NCI-H526 treated with DMSO at 0.1 percent for 48 hours (cell line): Measurements from ENCODE around the gene ACOX3.

Source experiments
- DNase-seq: peaks from one replicate; lab custom pipeline; 2025; lab: John Stamatoyannopoulos, UW

The ACOX3 gene

GRCh38 chr4:8404791-8405515 is 35.6 kb downstream of the ACOX3 start:
- DNase-seq, result no peak

DNA sequence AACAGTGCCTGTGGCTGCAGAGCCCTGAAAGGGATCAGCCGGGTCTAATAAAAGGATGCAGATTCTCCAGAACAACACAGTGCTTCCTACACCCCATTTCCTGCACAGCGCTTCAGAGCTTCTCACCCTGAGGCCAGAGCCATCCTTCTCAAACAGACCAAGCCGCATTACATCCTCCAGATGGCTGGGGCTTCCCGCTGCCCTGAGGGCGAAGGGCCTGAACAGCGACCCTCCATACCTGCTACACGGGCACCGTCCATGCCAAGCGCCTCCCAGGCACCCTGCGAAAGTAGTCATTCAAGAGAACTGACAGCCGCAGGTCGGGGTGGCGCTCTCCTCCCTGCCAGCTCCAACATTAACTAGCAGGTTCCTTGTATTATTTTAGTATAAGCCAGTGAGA is 36.5 kb downstream of the ACOX3 start:
- no peak for DNase-seq

- peak; percentile 11 for DNase-seq
These were observed 37.3 kb downstream of the ACOX3 start for GRCh38 chr4:8403173-8403753.

DNA sequence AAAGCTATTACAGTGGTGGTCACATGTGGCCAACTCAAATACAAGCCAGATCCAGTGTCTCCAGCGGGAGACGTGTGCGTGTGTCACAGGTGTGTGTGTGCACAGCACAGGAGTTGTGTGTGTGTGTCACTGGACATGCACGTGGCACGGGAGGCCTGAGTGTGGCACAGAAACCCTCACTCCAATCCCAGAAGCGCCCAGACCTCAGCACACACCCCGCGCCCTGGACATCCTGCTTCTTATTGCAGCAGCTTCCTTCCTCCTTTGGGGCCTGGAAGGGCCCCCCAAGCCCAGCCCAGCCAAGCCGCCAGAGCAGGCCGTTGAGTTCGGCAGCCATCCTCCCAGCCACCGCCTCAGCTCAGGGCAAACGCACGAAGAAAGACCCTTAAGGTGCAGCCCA is 37.9 kb downstream of the ACOX3 start:
- DNase-seq, result no peak

GRCh38 chr4:8402181-8402597 is 38.3 kb downstream of the ACOX3 start:
- no peak for DNase-seq

DNA sequence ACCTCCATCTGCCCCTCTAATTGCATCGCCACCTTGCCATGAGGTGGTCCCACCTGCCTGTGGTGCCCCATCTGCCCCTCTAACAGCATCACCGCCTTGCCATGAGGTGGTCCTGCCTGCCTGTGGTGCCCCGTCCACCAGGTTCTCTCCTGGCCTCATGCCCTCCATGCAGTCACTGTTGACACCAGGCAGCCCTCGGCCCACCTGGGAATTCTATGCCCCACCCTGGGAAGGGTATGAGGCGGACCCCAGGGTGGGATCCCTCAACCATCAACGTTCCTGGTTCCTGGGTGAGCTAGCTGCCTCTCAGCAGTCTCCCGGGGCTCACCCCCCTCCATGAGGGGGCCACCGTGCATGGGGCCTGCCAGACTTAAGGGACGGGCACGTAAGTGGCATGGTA is 38.9 kb downstream of the ACOX3 start:
- no peak for DNase-seq

DNA sequence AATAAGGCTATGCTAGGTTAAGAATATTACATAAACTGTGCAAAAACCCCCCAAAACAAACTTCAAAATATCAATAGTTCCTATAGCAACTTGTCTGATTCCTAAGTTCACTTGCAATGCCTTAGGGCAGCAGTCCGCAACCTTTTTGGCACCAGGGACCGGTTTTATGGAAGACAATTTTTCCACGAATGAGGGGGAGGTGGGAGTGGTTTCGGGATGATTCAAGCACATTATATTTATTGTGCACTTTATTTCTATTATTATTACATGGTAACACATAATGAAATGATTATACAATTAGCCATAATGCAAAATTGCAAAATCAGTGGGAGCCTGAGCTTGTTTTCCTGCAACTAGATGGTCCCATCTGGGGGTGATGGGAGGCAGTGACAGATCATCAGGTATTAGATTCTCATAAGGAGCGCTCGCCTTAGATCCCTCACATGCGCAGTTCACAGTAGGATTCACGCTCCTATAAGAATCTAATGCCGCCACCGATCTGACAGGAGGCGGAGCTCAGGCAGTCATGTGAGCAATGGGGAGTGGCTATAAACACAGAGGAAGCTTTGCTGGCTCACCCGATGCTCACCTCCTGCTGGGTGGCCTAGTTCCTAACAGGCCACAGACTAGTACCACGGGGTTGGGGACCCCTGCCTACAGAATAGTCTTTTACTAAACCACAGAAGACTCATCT is 39.7 kb downstream of the ACOX3 start:
- DNase-seq, result no peak

GRCh38 chr4:8399298-8399697 is 41.2 kb downstream of the ACOX3 start:
- no peak for DNase-seq

DNA sequence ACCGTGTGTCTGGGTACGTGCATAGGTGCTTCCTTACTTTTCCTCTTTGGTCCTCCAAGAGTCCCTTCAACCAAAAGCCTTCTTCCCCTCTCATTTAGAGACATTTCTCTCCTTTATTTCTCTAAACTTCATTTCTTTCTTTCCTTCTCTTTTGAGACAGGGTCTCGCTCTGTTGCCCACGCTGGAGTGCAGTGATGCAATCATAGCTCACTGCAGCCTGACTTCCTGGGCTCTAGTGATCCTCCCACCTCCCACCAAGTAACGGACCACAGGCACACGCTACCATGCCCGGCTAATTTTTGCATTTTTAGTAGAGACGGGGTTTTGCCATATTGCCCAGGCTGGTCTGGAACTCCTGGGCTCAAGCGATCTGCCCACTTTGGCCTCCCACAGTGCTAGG is 42.2 kb downstream of the ACOX3 start:
- DNase-seq, result no peak

DNA sequence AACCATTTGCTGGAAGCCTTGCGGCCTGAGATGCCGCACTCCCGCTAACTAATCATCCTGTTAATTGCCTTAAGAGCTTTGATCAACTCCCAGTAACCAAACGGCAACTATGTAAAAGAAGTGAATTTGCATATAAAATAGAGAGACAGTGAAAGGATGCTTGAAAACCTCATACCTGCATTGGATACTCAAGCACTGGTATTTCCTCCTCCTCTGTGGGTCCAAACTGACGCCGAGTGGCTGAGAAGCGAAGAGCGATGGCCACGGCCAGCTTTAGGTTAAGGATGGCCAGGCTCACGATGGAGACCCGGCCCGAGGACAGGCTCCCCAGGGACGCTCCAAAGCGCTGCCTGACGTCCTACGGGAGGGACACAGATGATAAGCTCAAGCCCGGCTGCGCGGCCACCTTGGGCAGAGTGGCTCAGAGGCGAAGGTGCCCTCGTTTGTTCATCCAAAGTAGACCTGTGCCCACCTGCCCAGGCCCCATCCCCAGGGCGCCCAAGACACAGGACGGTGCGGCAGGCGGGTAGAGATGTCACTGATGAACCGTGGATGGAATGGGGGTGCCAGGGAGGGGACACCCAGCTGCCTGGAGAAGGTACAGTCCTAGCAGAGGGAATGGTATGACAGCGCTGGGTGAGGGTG is 43.6 kb downstream of the ACOX3 start:
- peak; percentile 22 for DNase-seq

- no peak for DNase-seq
These were observed 44.8 kb downstream of the ACOX3 start for GRCh38 chr4:8395504-8396296.

DNA sequence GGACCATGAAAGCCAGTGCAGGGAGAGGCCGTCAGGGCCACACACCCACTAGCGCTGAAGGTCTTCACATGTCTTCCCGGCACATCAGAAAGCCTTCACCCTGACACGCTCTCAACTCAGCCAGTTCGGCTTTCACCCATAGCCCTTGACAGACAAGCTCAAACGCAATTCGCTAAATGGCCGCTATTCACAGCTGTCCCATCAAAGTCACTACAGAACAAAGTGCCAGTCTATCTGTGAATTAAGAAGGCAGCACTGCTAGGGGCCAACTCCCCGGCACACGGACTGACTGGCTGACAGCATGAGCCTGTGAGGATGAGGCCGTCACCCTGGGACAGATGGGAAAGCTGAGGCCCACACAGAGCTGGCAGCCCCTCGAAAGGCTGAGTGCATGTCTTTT is 45.7 kb downstream of the ACOX3 start:
- DNase-seq, result no peak

DNA sequence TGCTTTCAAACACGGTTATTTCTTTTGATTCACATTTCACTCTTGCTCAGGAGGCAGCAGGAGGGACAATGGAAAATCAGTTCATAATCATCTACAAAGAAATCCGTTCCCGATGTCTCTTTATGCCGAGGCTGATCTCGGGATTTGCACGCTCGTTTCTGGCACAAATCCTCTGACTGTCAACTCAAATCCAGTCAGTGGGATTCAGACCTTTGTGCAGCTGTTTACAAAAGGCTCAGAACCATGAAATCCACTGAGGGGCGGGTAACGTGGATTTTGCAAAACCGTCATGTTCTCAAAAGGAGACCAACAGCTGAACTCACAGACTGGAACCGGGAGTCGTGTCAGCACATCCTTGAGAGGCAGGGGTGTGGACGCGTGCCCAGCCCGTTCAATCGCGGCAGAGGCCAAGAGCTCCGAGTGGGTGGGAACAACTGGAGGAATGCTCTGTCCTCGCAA is 46.4 kb downstream of the ACOX3 start:
- DNase-seq, result no peak

DNA sequence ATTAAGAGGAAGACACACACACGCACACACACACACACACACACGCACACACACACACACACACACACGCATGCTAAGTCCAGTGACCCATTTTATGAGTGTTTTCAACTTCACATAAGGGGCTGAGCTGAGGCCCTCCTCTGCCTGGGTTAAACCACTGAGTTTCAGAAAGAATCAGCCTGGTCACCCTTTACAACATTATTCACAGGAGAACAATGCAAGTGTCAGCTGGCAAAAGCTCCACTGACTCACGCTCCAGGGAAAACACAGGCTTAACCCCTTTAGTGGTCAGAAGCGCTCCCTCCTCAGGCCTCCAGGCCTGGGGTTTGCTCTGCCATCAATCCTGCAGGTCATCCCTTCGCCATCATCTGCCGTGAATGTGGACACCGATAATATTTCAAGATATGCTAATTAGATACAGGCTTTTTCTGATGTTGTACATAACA is 46.9 kb downstream of the ACOX3 start:
- no peak for DNase-seq

DNA sequence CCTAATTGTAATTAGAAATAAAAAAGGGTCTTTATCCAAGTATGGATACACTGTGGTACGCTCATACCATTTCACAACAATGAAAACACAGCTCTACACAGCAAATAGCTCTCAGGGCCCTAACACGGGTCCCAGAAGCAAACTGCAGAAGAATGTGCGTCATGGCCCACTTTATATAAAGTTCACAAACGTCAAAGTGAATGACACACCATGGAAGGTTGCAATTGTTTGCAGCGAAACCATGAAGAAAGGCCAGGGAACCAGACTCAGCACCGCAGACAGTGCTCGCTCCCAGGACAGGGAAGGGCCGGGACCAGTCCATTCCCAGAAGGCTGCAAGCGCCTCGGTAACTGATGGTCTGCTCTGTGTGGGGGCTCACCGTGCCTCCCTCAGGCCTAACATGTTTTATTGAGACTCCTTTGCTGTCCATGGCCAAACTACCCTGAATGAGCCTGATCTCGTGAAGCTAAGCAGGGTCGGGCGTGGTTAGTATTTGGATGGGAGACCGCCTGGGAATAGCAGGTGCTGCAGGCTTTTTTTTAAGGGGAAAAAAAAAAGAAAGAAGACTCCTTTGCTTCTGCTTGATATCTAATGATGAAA is 47.8 kb downstream of the ACOX3 start:
- DNase-seq, result no peak

DNA sequence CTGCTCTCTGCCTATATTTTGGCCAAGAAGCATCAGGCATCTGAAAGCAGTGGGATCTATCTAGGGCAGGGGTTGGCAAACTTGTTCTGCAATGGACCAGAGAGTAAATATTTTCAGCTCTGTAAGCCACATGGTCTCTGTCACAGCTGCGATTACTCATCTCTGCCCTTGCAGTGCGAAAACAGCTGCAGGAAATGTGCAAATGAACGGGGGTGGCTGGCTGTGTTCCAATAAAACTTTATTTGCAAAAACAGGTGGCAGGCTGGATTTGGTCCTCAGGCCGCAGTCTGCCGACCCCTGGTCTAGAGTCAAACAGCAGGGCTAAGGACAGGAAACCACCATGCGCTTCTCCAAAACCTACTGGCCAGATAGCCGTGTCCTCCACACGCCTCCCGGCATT is 48.6 kb downstream of the ACOX3 start:
- DNase-seq, result no peak

GRCh38 chr4:8391071-8391470 is 49.5 kb downstream of the ACOX3 start:
- DNase-seq, result no peak

- DNase-seq, result no peak
These were observed 49.9 kb downstream of the ACOX3 start for GRCh38 chr4:8390577-8390976.

DNA sequence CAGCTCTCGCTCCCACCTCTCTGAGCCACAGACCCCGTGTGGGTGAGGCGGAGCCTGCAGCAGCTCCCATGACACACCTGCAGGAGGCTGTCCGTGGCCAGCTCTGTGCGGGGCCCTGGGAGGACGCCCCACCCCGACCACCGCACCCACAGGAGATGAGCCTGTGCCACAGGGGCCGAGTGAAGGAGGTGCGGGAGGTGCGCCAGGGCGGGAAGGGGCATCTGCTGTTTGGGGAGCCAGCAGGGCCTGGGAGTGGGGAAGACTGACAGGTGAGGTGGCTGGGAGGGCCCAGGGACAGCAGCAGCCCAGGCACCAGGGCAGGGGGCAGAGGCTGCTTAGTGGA is 52.0 kb downstream of the ACOX3 start:
- no peak for DNase-seq

- no peak for DNase-seq
These were observed 52.7 kb downstream of the ACOX3 start for GRCh38 chr4:8387615-8388527.

DNA sequence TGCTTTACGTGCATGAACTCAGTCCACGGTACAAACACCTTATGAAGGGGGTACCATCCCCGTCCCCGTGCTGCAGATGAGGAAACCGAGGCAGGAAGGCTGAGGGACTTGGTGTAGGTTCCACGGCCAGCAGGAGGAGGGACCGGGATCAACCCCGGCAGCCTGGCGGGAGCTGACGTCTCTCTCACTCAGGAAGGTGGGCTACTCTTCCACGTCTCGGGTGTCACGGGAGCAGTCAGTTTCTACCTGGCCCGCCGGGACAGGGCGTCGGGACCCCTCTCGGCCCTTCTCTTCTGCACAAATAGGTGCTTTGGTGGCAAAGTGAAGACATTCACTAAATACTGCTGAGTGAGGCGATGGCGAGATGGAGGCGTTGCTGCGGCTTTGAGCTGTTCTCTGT is 53.3 kb downstream of the ACOX3 start:
- no peak for DNase-seq
